Stimulated activated CD4-positive, alpha-beta T cell treated with anti-CD3 and anti-CD28 coated beads, Interleukin-1b, Interleukin-23, amount 100 ng/mL, for 4 hours (primary cell): ENCODE measurements around the gene HIC1.
A peak's percentile ranks its signal among the peaks of the same experiment; 100 is the strongest.

Source experiments
- DNase-seq, 2 donors: peaks; one replicate each; pipeline ENCODE4 v3.0.0-alpha.2; 2020; ENCODE audit warnings: low read depth in 2 of 2

HIC1 gene

GRCh38 chr17:2060681-2061440, 6.0 kb downstream of the HIC1 start:
- no peak for DNase-seq

DNA sequence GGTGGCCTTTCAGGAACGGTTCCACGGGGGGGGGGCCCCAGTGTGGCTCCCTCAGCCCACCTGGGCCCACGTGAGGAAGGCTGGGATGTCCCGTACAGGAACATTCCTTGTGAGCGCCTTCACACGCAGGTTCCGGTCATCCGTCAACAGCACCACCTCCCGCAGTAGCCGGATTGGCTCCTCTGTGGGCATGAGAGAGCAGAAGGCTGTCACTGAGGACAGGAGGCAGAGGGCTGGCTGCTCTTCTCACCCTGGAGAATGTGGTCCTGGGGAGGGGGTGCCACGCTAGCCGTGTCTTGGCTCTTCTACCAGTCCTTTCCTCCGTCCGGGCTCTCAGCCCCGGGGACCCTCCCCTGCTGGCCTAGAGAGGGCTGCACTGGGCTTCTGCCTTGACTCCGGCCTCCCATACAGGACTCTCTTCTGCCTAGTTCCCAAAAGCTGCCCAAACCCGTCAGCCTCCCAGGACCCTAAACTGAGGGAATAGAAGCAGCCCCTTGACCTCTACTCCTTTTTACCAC, 6.6 kb downstream of the HIC1 start:
- no peak for DNase-seq

DNA sequence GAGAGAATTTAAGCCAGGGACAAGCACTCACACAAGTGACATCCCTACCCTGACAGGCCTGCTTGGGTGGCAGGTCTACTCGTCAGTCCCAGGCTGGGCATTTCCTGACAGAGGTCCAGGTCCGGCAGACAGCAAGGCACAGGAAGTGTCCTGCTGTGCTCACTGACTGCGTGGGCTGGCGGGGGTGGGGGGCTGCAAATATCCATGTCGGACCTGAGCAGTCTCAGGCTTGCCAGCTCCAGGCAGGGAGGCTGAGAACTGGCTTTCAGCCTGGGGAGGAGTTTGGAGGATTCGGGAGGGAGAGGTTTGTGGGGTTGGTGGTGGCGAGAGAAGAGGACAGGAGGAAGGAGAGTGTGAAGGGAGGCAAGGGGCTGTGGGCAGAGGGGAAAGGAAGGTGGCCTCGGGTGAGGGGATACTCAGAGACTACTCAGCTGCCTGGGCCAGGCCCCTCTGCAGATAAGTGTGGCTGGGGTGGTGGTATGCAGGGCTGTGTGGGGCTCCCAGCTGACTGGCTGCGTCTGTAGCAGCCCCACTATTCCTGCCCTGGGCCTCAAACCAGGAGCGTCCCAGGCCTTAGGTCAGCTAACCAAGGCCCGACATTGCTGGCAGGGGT, 7.8 kb downstream of the HIC1 start:
- DNase-seq: no peak

- no peak for DNase-seq
These were observed 8.6 kb downstream of the HIC1 start for GRCh38 chr17:2063261-2064146.

DNA sequence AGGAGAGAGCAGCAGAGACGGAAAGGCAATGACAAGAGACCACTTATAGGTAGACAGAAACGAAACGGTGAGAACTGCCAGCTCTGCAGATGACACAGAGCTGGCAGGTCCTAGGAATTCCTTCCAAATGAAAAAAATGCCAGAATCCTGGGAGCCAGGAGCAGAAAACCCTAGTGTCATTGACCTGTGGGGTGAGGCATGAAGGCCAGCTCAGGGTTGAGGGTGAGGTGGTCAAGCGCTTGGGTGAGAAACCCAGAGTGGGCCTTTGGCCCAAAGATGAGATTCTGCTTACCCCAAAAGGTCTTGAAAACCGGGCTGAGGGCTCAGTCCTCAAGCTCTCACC, 9.2 kb downstream of the HIC1 start:
- no peak for DNase-seq

DNA sequence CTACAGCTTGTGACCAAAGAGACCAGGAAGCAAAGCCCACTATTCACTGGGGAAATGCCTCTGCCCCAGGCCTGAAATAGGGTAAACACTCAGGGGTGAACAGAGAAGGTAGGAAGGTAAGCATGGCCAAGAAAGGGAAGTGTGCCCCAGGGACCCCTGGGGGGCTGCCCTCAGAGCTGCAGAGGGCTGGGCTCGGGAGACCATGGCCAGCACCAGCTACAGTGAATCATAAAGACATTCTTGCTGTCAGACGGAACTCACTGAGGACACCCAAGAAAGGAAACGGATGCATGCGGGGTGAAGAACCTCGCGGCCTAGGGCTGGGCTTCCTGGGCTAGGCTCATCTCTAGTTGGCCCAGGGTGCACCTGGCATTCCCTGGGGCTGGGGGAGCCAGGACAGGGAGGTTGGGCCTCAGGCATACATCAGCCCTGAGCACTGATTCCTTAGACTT, 9.6 kb downstream of the HIC1 start:
- no peak for DNase-seq

DNA sequence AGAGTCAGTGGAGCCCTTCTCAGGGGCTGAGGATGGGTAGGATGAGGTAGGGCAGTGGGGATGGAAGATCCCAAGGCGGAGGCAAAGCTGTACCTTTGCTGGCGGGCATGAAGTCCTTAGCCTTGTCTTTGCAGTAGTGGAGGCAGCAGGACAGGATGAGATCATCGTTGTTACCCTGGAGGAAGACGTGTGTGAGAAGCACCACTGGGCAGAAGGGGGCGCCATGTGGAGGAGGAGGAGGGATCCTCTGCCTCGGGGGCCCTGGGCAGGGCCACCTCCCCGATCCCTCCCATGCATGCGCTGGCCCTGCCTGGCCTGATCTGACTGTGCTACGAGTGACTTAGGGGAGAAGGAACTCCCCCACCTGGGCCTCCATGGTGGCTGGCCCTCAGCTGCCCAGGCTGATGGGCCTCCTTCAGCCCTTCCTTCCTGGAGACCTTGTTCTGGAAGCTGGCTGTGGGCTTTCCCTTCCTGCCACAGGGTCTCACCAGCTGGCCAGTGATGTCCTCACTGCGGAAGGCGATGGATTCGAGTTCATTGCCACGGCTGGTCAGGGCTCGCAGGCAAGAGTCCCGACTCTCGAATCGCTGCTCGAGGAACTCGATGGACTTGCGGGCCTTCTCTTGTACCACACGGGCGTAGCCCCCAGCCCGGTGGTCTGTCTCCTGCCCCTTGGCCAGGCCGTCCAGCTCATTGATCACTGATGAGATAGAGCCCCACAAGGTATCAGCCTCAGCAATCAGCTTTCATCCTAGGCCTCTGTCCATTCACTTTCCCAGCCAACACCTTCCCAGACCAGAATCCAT, 10.3 kb downstream of the HIC1 start:
- DNase-seq: peak in 1 of 2 donors; percentile 55

DNA sequence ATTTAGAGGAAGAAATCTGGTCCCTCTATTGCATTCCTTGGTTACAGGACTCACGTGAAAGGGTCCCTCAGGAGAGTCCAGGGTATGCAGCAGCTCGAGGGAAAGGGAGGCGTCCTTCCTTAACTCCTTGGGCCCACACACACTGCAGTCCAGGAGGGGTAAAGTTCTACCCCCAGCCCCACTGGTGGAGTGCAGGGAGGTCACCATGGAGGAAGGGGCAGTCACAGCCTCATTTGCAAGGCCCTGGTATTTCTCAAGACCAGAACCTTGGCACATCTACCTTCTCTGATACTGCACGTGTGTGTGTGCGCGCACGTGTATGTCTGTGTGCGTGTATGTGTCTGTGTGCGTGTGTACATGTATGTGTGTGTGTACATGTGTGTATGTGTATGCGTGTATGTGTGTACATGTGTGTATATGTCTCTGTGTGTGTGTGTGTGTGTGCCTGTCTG, 11.1 kb downstream of the HIC1 start:
- no peak for DNase-seq

- no peak for DNase-seq
These were observed 12.2 kb downstream of the HIC1 start for GRCh38 chr17:2067048-2067561.

DNA sequence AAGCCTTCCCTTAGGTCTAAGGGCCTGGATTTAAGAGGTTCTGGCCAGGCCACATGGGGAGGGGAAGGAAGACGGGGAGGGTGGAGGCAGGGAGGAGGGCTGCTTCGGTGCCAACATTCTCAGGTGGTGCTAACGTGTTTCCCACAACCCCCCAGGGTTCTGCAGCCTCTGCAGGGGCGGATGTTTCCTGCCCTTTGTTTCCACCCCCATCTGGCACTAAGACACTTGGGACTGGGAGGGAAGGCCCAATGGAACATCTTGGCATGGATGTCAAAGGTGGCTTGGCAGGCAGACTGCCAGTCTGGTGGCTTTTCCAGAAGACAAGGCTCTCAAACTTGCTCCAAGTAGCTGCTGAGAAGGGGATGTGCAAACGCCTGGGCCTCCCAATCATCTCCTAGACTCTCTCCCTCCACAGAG, 12.7 kb downstream of the HIC1 start:
- no peak for DNase-seq

GRCh38 chr17:2068031-2068518, 13.2 kb downstream of the HIC1 start:
- no peak for DNase-seq

- no peak for DNase-seq
These were observed 13.7 kb downstream of the HIC1 start for GRCh38 chr17:2068519-2069051.

DNA sequence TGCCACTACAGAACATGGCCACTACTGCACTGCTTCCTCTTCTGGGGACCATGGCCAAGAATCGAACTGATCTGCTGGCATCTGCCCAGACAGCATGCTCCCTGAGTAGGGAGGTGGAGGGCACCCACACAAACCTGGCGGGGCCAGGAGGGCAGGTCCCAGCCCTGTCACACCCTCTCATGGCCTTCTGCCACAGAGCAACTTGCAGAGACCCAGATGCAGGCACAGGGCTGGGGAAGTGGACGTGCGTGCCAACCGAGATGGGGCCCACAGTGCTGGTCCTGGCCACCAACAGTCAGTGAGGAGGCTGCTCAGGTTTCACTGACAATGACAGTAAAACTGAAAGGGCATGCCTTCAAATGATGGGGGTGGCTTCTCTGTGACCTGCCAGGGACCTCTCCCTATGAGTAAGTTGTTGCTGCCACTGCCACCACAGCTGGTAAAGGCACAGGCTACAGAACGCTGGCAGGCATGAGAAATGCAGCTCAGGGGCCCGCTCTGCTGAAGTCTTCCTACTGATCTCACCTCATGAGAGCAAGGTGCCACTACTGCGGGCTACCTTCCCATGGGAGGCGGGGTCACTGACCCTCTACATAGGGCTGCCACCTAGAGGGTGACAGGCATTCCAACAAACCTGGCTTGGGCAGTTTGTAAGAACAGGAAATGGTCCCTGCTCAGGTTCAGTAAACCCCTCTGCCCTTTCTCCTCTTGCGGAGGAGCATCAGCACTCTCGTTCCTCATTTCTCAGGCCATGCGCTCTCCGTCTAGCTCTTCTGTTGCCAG, 15.5 kb downstream of the HIC1 start:
- DNase-seq: no peak

- no peak for DNase-seq
These were observed 16.1 kb downstream of the HIC1 start for GRCh38 chr17:2071024-2071385.

DNA sequence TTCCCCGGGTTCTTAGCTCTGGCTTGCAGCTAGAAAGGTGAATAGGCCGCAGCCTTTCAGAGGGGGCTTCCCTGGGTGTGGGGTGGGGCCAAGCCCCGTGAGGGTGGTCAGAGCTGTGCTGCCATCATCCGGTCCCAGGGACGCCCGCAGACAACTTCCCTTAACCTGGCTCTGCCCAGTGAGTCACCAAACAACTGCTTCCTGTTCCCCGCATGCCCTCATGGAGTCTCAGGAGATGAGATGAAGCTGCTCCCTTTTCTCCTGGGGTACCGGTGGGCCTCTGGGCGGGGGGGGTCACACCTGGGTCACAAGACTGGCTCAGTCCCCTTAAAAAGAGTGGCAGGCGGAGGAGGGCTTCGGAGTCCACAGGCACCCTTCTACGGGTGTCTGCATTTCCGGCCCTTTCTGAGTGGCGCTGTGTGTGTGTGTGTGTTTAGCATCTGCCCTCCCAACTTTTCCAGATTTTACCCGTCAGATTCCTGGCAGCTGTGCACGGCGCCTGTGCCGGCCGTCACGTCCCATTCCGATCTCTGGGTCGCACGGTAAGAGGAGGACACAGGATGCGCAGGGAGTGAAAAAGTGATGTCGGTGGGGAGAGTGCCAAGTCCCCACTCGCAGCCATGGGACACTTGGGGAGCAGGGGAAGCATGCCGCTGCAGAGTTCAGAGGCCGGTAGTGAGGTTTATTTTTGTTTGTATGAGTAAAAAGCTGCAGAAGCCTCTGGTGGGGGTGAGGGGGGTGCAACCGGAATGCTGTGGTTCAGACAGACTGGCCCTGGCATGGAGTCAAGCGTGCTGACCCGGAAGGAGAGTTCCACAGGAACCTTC, 16.8 kb downstream of the HIC1 start:
- DNase-seq: no peak

DNA sequence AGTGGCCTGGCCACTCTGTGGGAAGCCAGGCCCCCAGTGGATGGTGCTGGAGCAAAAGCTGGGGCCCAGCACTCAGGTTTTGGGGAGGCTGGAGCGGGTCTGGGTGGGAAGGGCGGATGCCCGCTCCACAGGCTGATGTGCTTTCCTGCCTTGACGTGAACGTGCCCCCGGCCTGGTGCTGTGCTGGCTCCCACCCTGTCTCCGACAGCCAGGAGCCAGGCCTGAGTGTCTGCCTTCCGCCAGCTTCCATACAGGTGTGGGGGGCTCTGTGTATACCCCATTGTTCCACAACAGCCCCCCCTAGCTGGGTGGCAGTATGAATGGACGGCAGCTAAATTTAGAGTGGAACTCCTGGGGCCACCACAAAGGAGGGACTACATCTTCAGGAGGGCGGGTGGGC, 20.0 kb downstream of the HIC1 start:
- DNase-seq: no peak

DNA sequence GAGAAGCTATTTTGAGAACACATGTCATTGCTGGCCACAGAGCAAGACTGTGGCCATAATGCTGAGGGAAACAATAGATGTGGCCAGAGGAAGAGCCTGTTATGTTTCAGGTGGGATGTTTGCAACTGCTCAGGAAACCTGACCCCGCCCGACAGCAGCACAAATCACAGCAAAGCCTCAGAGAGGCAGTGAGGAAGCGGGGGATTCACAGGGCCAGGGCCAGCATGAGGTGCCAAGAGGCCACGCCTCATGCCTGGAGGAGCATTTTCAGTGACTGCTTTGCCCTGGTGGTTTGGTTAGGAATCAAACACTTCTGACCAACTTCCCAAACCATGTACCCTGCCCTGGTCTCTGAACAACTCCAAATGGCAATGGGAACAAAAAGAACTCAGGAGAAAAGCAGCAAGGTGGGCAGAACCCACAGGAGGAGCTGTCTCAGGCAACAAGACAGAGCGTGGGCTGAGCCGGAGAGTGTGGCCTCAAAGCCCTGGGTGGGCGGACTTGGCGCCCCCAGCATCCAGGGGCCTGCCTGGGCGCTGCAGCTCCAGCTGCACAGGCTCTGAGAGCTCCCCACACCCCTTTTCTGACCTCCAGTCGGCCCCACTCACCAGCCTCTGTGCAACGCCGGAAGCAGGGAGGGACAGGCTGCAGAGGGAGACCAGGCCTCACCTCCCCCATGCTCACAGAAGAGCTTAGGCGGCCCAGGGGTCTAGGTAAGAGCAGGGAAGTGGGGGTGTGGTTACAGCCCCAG, 20.6 kb downstream of the HIC1 start:
- no peak for DNase-seq
